Fibroblast of lung (primary cell): ENCODE results near the gene SUN5.

ENCODE experiments used
- EZH2 ChIP-seq: IDR thresholded peaks from 2 replicates; pipeline ENCODE4 v1.5.1; 2012; ENCODE audit warnings: low read length, control low read depth, mild to moderate bottlenecking; ENCODE audit errors: missing control alignments
- TF ChIP-seq, protein P1 (sequence below), 2 donors: IDR thresholded peaks in 1 of 2; conservative IDR thresholded peaks in 1 of 2; 1 replicate in 1 of 2; 2 replicates in 1 of 2; pipeline ENCODE4 v1.5.1; 2011 to 2012; ENCODE audit warnings: low read length in 2 of 2, control low read depth in 1 of 2, inconsistent platforms in 1 of 2, low read depth in 1 of 2, mild to moderate bottlenecking in 1 of 2

DNA sequence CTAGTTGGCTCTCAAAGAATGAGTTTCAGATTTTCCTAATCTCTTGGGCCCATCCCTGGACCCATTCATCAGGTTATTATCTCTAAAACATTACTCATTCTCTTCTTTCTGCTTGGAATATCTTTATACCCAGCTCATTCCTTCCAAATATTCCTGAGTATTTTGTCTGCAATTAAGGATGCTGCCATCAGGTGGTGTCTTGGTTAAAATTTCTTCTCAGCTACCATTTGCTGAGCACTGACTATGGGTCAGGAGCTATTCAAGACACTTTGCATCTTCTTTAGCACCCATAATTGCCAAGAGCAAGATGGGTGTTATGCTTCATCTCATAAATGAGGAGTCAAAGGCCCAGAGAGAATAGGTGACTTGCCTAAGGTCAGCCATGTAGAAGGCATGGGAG is 8.4 kb downstream of the SUN5 start:
- no peak for TF ChIP-seq EZH2
- TF ChIP-seq, protein P1, sequence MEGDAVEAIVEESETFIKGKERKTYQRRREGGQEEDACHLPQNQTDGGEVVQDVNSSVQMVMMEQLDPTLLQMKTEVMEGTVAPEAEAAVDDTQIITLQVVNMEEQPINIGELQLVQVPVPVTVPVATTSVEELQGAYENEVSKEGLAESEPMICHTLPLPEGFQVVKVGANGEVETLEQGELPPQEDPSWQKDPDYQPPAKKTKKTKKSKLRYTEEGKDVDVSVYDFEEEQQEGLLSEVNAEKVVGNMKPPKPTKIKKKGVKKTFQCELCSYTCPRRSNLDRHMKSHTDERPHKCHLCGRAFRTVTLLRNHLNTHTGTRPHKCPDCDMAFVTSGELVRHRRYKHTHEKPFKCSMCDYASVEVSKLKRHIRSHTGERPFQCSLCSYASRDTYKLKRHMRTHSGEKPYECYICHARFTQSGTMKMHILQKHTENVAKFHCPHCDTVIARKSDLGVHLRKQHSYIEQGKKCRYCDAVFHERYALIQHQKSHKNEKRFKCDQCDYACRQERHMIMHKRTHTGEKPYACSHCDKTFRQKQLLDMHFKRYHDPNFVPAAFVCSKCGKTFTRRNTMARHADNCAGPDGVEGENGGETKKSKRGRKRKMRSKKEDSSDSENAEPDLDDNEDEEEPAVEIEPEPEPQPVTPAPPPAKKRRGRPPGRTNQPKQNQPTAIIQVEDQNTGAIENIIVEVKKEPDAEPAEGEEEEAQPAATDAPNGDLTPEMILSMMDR (conservative IDR thresholded peaks at IDR 0.05 in 1 of 2, IDR thresholded peaks at IDR 0.05 in 1 of 2; ENCODE audit: low read depth in 1 of 2, low read length in 2 of 2), result peak in 1 of 2 donors; percentile 3
